NCI-H2227 (cell line): ENCODE data around the gene FAM170B.

ENCODE experiments used
- DNase-seq: peaks from one replicate; lab custom pipeline; 2025; ENCODE audit not compliant: unreplicated experiment; lab: John Stamatoyannopoulos, UW

FAM170B gene

GRCh38 chr10:49152663-49153062, 18.8 kb upstream of the FAM170B start:
- no peak for DNase-seq

- DNase-seq, result no peak
These were observed 18.2 kb upstream of the FAM170B start for GRCh38 chr10:49152037-49152436.

- DNase-seq, result no peak
These were observed 17.7 kb upstream of the FAM170B start for GRCh38 chr10:49151481-49151880.

- no peak for DNase-seq
These were observed 17.2 kb upstream of the FAM170B start for GRCh38 chr10:49151025-49151445.

GRCh38 chr10:49150426-49150825, 16.6 kb upstream of the FAM170B start:
- no peak for DNase-seq

GRCh38 chr10:49149881-49150280, 16.1 kb upstream of the FAM170B start:
- DNase-seq, result no peak

- no peak for DNase-seq
These were observed 10.4 kb upstream of the FAM170B start for GRCh38 chr10:49144058-49144720.

- DNase-seq, result no peak
These were observed 9.4 kb upstream of the FAM170B start for GRCh38 chr10:49143249-49143648.

GRCh38 chr10:49141541-49142332, 7.9 kb upstream of the FAM170B start:
- no peak for DNase-seq

- DNase-seq, result no peak
These were observed 6.7 kb upstream of the FAM170B start for GRCh38 chr10:49140304-49141177.

- no peak for DNase-seq
These were observed 6.0 kb upstream of the FAM170B start for GRCh38 chr10:49139846-49140195.

- DNase-seq, result no peak
These were observed 5.4 kb upstream of the FAM170B start for GRCh38 chr10:49139028-49139845.

GRCh38 chr10:49138361-49138891, 4.6 kb upstream of the FAM170B start:
- DNase-seq, result no peak

GRCh38 chr10:49136525-49136924, 2.7 kb upstream of the FAM170B start:
- DNase-seq, result no peak

- no peak for DNase-seq
These were observed 1.9 kb upstream of the FAM170B start for GRCh38 chr10:49135575-49136313.

GRCh38 chr10:49134327-49134726, 506 bp upstream of the FAM170B start:
- no peak for DNase-seq

- DNase-seq, result no peak
These were observed 1.5 kb downstream of the FAM170B start for GRCh38 chr10:49132362-49132737.

- DNase-seq, result no peak
These were observed 2.1 kb downstream of the FAM170B start for GRCh38 chr10:49131507-49132361.

- DNase-seq, result no peak
These were observed 4.4 kb downstream of the FAM170B start for GRCh38 chr10:49129376-49129775.
